HUES48 (cell line): Measurements from ENCODE around the gene SAT1.

ENCODE experiments used
- H3K27ac ChIP-seq: one replicate; pipeline ENCODE4 v1.7.0; 2013; ENCODE audit warnings: low read depth, low read length, inconsistent platforms
- H3K27me3 ChIP-seq: 2 replicates; pipeline ENCODE4 v1.6.1; 2013; ENCODE audit warnings: mild to moderate bottlenecking, low read length; ENCODE audit not compliant: control insufficient read depth, insufficient read depth
- H3K36me3 ChIP-seq: 2 replicates; pipeline ENCODE4 v1.6.1; 2013; ENCODE audit warnings: low read length; ENCODE audit not compliant: control insufficient read depth, insufficient read depth
- H3K4me1 ChIP-seq: 2 replicates; pipeline ENCODE4 v1.6.1; 2013; ENCODE audit warnings: mild to moderate bottlenecking, low read length; ENCODE audit not compliant: control insufficient read depth, insufficient read depth
- H3K4me3 ChIP-seq: 2 replicates; pipeline ENCODE4 v1.5.1; 2013; ENCODE audit warnings: mild to moderate bottlenecking, low read depth, low read length
- H3K9ac ChIP-seq: 2 replicates; pipeline ENCODE4 v1.6.1; 2013; ENCODE audit warnings: mild to moderate bottlenecking, low read depth, low read length, moderate library complexity
- H3K9me3 ChIP-seq: 2 replicates; pipeline ENCODE4 v1.6.1; 2013; ENCODE audit warnings: low read length; ENCODE audit not compliant: control insufficient read depth, insufficient read depth

Gene SAT1

GRCh38 chrX:23810279-23810678 is 27.3 kb downstream of the SAT1 start:
- Histone ChIP-seq H3K27ac (no peak overlapping the region), H3K27me3 (no peaks in the 10 kb centered on the region), H3K36me3 (no peaks in the 10 kb centered on the region), H3K4me3 (no peak overlapping the region), H3K4me1 (peaks cover 6% of the 10 kb centered on the region), H3K9me3 (no peaks in the 10 kb centered on the region), H3K9ac (no peak overlapping the region)

GRCh38 chrX:23811108-23811651 is 28.2 kb downstream of the SAT1 start:
- no peaks in the 10 kb centered on the region for H3K9me3 ChIP-seq
- H3K4me3 ChIP-seq = no peak overlapping the region
- no peaks in the 10 kb centered on the region for H3K36me3 ChIP-seq
- no peak overlapping the region for H3K27ac ChIP-seq
- H3K27me3 ChIP-seq = no peaks in the 10 kb centered on the region
- H3K9ac ChIP-seq = no peak overlapping the region
- peaks cover 6% of the 10 kb centered on the region for H3K4me1 ChIP-seq

- Histone ChIP-seq H3K27me3 (no peaks in the 10 kb centered on the region), H3K9ac (no peak overlapping the region), H3K9me3 (no peaks in the 10 kb centered on the region), H3K27ac (no peak overlapping the region), H3K4me3 (no peak overlapping the region), H3K4me1 (peaks cover 6% of the 10 kb centered on the region), H3K36me3 (no peaks in the 10 kb centered on the region)
Measured at GRCh38 chrX:23811656-23812055, 28.7 kb downstream of the SAT1 start.

GRCh38 chrX:23813808-23814207 is 30.8 kb downstream of the SAT1 start:
- H3K4me3 ChIP-seq = no peak overlapping the region
- H3K4me1 ChIP-seq = no peaks in the 10 kb centered on the region; the same call in 1 of the 2 replicates
- H3K36me3 ChIP-seq = no peaks in the 10 kb centered on the region
- no peaks in the 10 kb centered on the region for H3K27me3 ChIP-seq
- no peak overlapping the region for H3K27ac ChIP-seq
- H3K9me3 ChIP-seq = no peaks in the 10 kb centered on the region
- H3K9ac ChIP-seq = no peak overlapping the region

- H3K9me3 ChIP-seq = no peaks in the 10 kb centered on the region
- no peaks in the 10 kb centered on the region for H3K27me3 ChIP-seq
- H3K4me1 ChIP-seq = no peaks in the 10 kb centered on the region; the same call in 1 of the 2 replicates
- no peaks in the 10 kb centered on the region for H3K36me3 ChIP-seq
- no peak overlapping the region for H3K9ac ChIP-seq
- no peak overlapping the region for H3K27ac ChIP-seq
- H3K4me3 ChIP-seq = no peak overlapping the region
Measured at GRCh38 chrX:23815376-23815775, 32.4 kb downstream of the SAT1 start.

- H3K27ac ChIP-seq = no peak overlapping the region
- H3K27me3 ChIP-seq = no peaks in the 10 kb centered on the region
- H3K4me3 ChIP-seq = no peak overlapping the region
- no peaks in the 10 kb centered on the region; the same call in 1 of the 2 replicates for H3K4me1 ChIP-seq
- H3K9ac ChIP-seq = no peak overlapping the region
- H3K9me3 ChIP-seq = no peaks in the 10 kb centered on the region
- H3K36me3 ChIP-seq = no peaks in the 10 kb centered on the region
Measured at GRCh38 chrX:23816179-23816578, 33.2 kb downstream of the SAT1 start.

- Histone ChIP-seq H3K27ac (no peak overlapping the region), H3K9me3 (no peaks in the 10 kb centered on the region), H3K4me1 (no peaks in the 10 kb centered on the region), H3K27me3 (no peaks in the 10 kb centered on the region), H3K4me3 (no peak overlapping the region), H3K9ac (no peak overlapping the region), H3K36me3 (no peaks in the 10 kb centered on the region)
Measured at GRCh38 chrX:23817979-23818336, 35.0 kb downstream of the SAT1 start.

GRCh38 chrX:23819385-23820234 is 36.6 kb downstream of the SAT1 start:
- no peaks in the 10 kb centered on the region for H3K4me1 ChIP-seq
- H3K9me3 ChIP-seq = no peaks in the 10 kb centered on the region
- H3K27me3 ChIP-seq = no peaks in the 10 kb centered on the region
- no peak overlapping the region for H3K9ac ChIP-seq
- H3K4me3 ChIP-seq = no peak overlapping the region
- H3K27ac ChIP-seq = no peak overlapping the region
- H3K36me3 ChIP-seq = no peaks in the 10 kb centered on the region

GRCh38 chrX:23820235-23820782 is 37.3 kb downstream of the SAT1 start:
- Histone ChIP-seq H3K4me3 (no peak overlapping the region), H3K9me3 (no peaks in the 10 kb centered on the region), H3K9ac (no peak overlapping the region), H3K36me3 (no peaks in the 10 kb centered on the region), H3K27ac (no peak overlapping the region), H3K4me1 (no peaks in the 10 kb centered on the region), H3K27me3 (no peaks in the 10 kb centered on the region)

- H3K27ac ChIP-seq = no peak overlapping the region
- no peaks in the 10 kb centered on the region for H3K9me3 ChIP-seq
- H3K9ac ChIP-seq = no peak overlapping the region
- no peaks in the 10 kb centered on the region for H3K36me3 ChIP-seq
- H3K4me1 ChIP-seq = no peaks in the 10 kb centered on the region
- peaks cover 4% of the 10 kb centered on the region; the same call in 1 of the 2 replicates for H3K27me3 ChIP-seq
- H3K4me3 ChIP-seq = no peak overlapping the region
Measured at GRCh38 chrX:23821847-23822246, 38.9 kb downstream of the SAT1 start.

GRCh38 chrX:23822397-23822796 is 39.4 kb downstream of the SAT1 start:
- Histone ChIP-seq H3K27ac (no peak overlapping the region), H3K36me3 (no peaks in the 10 kb centered on the region), H3K9me3 (no peaks in the 10 kb centered on the region), H3K27me3 (peaks cover 4% of the 10 kb centered on the region; the same call in 1 of the 2 replicates), H3K4me1 (no peaks in the 10 kb centered on the region), H3K9ac (no peak overlapping the region), H3K4me3 (no peak overlapping the region)
